SU-DHL-6 (cell line): Measurements from ENCODE around the gene NLRP4.

Experiments
- CTCF ChIP-seq: fragments of 200-600 bp; sonication (generic); IDR thresholded peaks from one replicate; pipeline ENCODE4 v1.5.1; 2017; ENCODE audit warnings: antibody characterized with exemption, mild to moderate bottlenecking, low read length, moderate library complexity; ENCODE audit not compliant: insufficient read depth, poor library complexity, severe bottlenecking
- EZH2phosphoT487 ChIP-seq: fragments of 200-600 bp; sonication (generic), shearing (Covaris generic); conservative IDR thresholded peaks from 2 replicates; pipeline ENCODE4 v1.6.1; 2018; ENCODE audit warnings: mild to moderate bottlenecking, antibody characterized with exemption, low read length, moderate library complexity, mixed read lengths

- no peak for TF ChIP-seq CTCF
- no peak for TF ChIP-seq EZH2phosphoT487
Observed at GRCh38 chr19:55866521-55866920, 30.2 kb downstream of the NLRP4 start.
